ENCODE measurements around the gene SLC29A4. TPM values are rescaled to one million over a fixed set of nuclear protein-coding genes. Genes with fewer than 3 reads are reported as not detected.
"Not testable (repeated sequence)": the region's sequence is repeated elsewhere in the genome, so short reads cannot be mapped to it uniquely, and the experiment has no call there.

The SLC29A4 gene
- polyA plus RNA-seq, 1 donor (not counting 4 experiments of a cell fraction or from before 2014, with no cell fraction given), result 0.43 TPM

DNA sequence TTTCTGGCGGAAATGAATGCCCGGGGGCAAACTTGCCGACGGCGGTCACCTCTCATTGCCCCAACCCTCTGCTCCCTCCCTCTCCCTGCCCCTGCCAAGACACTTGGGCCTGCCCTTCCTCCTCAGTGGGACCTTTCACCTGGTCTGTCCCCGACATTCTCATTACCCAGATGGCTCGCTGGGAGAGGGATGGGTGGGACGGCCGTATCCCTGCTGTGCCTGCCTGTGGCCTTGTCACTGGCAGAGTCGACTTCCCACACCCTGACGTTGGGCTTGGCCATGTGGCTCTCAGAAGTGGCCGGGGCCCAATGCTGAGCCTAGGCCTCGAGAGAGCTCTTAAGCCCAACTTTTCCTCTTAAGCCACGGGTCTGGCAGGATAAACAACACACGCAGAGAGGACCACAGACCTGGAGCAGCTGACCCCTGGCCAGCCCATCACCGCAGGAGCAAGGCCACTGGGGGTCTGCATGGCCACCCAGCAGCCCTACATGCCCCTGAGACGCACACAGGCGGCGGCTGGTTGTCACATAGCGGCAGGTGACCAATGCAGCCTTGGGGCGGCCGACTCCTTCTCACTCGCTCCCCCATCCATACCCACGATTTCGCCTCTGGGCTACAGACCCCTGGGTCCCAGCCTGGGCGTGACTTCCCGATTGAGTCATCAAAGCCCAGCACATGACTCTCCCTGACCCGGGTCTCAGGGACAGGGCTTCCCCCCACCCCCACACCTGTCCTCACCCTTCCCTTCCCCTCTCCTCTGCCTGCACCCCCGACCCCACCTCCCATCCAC, 40.1 kb downstream of the SLC29A4 start:
- dilution Hi-C loops (cut with MboI; ENCODE audit: extremely low pct_ligation_motif_present, low sequenced_read_pairs), result no loop called here
- DNase-seq (ENCODE audit: low read depth, low spot score) (no peak), FAIRE-seq (no peak)
- Histone ChIP-seq H3K4me1 (ENCODE audit: control insufficient read depth, extremely low read depth, insufficient read depth, low read length) (no peaks in the 10 kb centered on the region), H3K36me3 (ENCODE audit: control insufficient read depth in 2 of 2, extremely low read depth in 1 of 2, insufficient read depth in 2 of 2, low read length in 2 of 2) (peaks cover 12 to 20% of the 10 kb centered on the region in 2 experiments), H3K79me2 (ENCODE audit: control insufficient read depth, insufficient read depth, low read length) (no peaks in the 10 kb centered on the region), H2AFZ (ENCODE audit: control insufficient read depth, low read length) (no peak overlapping the region), H3K4me2 (ENCODE audit: control insufficient read depth, extremely low read depth, insufficient read depth, low read depth, low read length) (no peak overlapping the region), H4K20me1 (ENCODE audit: control insufficient read depth, extremely low read depth, insufficient read depth, low read length) (no peaks in the 10 kb centered on the region), H3K27ac (ENCODE audit: control insufficient read depth, insufficient read depth, low read length) (no peak overlapping the region), H3K27me3 (ENCODE audit: control insufficient read depth, extremely low read depth, insufficient read depth, low read length) (no peaks in the 10 kb centered on the region), H3K9ac (ENCODE audit: control insufficient read depth, extremely low read depth, insufficient read depth, low read length) (no peak overlapping the region), H3K4me3 (ENCODE audit: control insufficient read depth in 2 of 3, extremely low read depth in 1 of 3, insufficient read depth in 2 of 3, low read depth in 1 of 3, low read length in 3 of 3) (no peak overlapping the region), H3K9me1 (ENCODE audit: control insufficient read depth, extremely low read depth, insufficient read depth, low read length) (no peaks in the 10 kb centered on the region), H3K9me3 (ENCODE audit: control insufficient read depth, low read depth, low read length) (no peaks in the 10 kb centered on the region)
- TF ChIP-seq, protein P1, sequence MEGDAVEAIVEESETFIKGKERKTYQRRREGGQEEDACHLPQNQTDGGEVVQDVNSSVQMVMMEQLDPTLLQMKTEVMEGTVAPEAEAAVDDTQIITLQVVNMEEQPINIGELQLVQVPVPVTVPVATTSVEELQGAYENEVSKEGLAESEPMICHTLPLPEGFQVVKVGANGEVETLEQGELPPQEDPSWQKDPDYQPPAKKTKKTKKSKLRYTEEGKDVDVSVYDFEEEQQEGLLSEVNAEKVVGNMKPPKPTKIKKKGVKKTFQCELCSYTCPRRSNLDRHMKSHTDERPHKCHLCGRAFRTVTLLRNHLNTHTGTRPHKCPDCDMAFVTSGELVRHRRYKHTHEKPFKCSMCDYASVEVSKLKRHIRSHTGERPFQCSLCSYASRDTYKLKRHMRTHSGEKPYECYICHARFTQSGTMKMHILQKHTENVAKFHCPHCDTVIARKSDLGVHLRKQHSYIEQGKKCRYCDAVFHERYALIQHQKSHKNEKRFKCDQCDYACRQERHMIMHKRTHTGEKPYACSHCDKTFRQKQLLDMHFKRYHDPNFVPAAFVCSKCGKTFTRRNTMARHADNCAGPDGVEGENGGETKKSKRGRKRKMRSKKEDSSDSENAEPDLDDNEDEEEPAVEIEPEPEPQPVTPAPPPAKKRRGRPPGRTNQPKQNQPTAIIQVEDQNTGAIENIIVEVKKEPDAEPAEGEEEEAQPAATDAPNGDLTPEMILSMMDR (optimal IDR thresholded peaks at IDR 0.05 in 1 of 3, IDR thresholded peaks at IDR 0.05 in 1 of 3, conservative IDR thresholded peaks at IDR 0.05 in 1 of 3; ENCODE audit: extremely low read depth in 1 of 3, insufficient read depth in 2 of 3, low read length in 3 of 3), result no peak

DNA sequence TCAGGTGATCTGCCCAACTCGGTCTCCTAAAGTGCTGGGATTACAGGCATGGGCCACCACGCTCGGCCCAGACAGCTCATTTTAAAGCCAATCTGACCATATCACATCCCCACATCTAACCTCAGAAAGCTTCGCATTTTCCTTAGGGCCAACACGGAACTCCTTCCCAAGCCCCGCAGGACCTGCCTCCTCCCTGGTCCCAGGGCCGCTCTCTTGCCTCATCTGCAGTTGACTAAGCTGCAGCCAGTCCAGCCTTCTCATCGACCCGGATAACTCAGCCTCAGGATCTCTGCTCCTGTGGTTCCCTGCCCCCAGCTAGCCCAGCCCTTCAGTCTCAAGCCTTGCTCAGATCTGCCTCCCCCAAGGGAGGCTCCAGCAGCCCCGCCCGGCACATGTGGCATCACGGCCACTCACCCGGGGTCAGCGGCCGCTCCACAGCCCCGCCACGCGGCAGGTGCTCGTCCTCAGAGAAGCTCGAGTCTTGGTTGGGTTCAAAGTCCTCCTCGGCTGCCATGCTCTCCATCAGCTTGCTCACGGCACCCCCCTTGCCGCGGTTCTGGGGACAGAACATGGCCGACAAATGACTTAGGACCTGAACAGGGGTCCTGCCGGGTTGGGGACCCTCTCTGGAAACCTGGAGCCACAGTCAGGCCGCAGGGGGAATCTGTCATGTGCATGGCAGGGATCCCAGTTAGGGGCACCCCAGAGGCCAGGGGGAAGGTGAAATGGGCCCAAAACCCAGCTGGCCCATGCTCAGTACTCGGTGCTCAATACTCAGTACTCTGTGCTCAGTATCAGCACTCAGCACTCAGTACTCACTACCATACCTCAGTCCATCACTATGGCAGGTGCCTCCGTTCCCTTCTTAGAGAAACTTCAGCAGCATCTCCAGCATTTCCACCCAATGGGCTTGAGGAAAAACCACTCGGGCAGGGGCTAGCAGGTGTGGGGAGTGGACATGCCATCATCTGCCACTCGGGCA, 41.3 kb downstream of the SLC29A4 start:
- FAIRE-seq; H3K9me3 ChIP-seq (ENCODE audit: control insufficient read depth, low read depth, low read length); H3K9ac ChIP-seq (ENCODE audit: control insufficient read depth, extremely low read depth, insufficient read depth, low read length); H3K4me1 ChIP-seq (ENCODE audit: control insufficient read depth, extremely low read depth, insufficient read depth, low read length); H3K27ac ChIP-seq (ENCODE audit: control insufficient read depth, insufficient read depth, low read length); H3K9me1 ChIP-seq (ENCODE audit: control insufficient read depth, extremely low read depth, insufficient read depth, low read length); H4K20me1 ChIP-seq (ENCODE audit: control insufficient read depth, extremely low read depth, insufficient read depth, low read length); H2AFZ ChIP-seq (ENCODE audit: control insufficient read depth, low read length); H3K4me3 ChIP-seq (ENCODE audit: control insufficient read depth in 2 of 3, extremely low read depth in 1 of 3, insufficient read depth in 2 of 3, low read depth in 1 of 3, low read length in 3 of 3); H3K79me2 ChIP-seq (ENCODE audit: control insufficient read depth, insufficient read depth, low read length); H3K4me2 ChIP-seq (ENCODE audit: control insufficient read depth, extremely low read depth, insufficient read depth, low read depth, low read length); dilution Hi-C loops (cut with MboI; ENCODE audit: extremely low pct_ligation_motif_present, low sequenced_read_pairs); DNase-seq (ENCODE audit: low read depth, low spot score); H3K27me3 ChIP-seq (ENCODE audit: control insufficient read depth, extremely low read depth, insufficient read depth, low read length): not testable (repeated sequence)
- peaks cover 12 to 18% of the 10 kb centered on the region in 2 experiments for H3K36me3 ChIP-seq (ENCODE audit: control insufficient read depth in 2 of 2, extremely low read depth in 1 of 2, insufficient read depth in 2 of 2, low read length in 2 of 2)

Data from keratinocyte (primary cell).